H1 (cell line): ENCODE results near the gene NUMB. TPM values are rescaled to one million over a fixed set of nuclear protein-coding genes. Genes with fewer than 3 reads are reported as not detected.

ENCODE experiments used
- CTCF ChIA-PET: fragments of 300-600 bp; sonication (Branson Sonifier 250); formaldehyde crosslinking; loops from one replicate; lab custom pipeline; 2021; ENCODE audit not compliant: partially characterized antibody; lab: Charles Lee
- POLR2A ChIA-PET: fragments of 300-600 bp; sonication (Branson Sonifier 250); formaldehyde crosslinking; loops from one replicate; lab custom pipeline; 2021; ENCODE audit warnings: inconsistent platforms; ENCODE audit not compliant: partially characterized antibody; lab: Charles Lee
- DNase-seq, 2 experiments: peaks; one replicate each; pipeline versions ENCODE4 v3.0.0 to v3.0.0-alpha.2; 2010 to 2022; ENCODE audit warnings: low spot score in 2 of 2, low read depth in 1 of 2, mixed read lengths in 1 of 2
- FAIRE-seq: peaks from 2 replicates; lab custom pipeline; 2011; peaks lifted over from hg19 to GRCh38; lab: Jason Lieb, UNC
- H2AFZ ChIP-seq: 2 replicates; pipeline ENCODE4 v1.8.1; 2012; ENCODE audit warnings: low read length, inconsistent platforms
- H2AK5ac ChIP-seq: 2 replicates; pipeline ENCODE4 v1.6.1; 2013; ENCODE audit warnings: low read depth, low read length
- H2BK120ac ChIP-seq: replicated peaks from 2 replicates; pipeline ENCODE3; 2013; ENCODE audit warnings: low read depth, low read length, inconsistent platforms
- H2BK12ac ChIP-seq: 2 replicates; pipeline ENCODE4 v1.6.1; 2013; ENCODE audit warnings: low read depth, low read length
- H2BK15ac ChIP-seq: 2 replicates; pipeline ENCODE4 v1.6.1; 2013; ENCODE audit warnings: low read length
- H2BK20ac ChIP-seq: 2 replicates; pipeline ENCODE4 v1.6.1; 2013; ENCODE audit warnings: low read length
- H2BK5ac ChIP-seq: 2 replicates; pipeline ENCODE4 v1.6.1; 2013; ENCODE audit warnings: low read depth, low read length
- H3K14ac ChIP-seq: 2 replicates; pipeline ENCODE4 v1.6.1; 2013; ENCODE audit warnings: inconsistent platforms; ENCODE audit not compliant: insufficient read length
- H3K18ac ChIP-seq: 2 replicates; pipeline ENCODE4 v1.6.1; 2013; ENCODE audit warnings: low read length; ENCODE audit errors: extremely low read depth
- H3K23ac ChIP-seq: 2 replicates; pipeline ENCODE4 v1.6.1; 2013; ENCODE audit warnings: inconsistent platforms; ENCODE audit not compliant: insufficient read length
- H3K23me2 ChIP-seq: 2 replicates; pipeline ENCODE4 v1.6.1; 2013; ENCODE audit warnings: low read depth, low read length
- H3K27ac ChIP-seq: 2 replicates; pipeline ENCODE4 v1.6.1; 2011; ENCODE audit warnings: low read depth, low read length, inconsistent platforms
- H3K27me3 ChIP-seq, 4 experiments: replicated peaks in 1 of 4; 1 replicate in 1 of 4; 2 replicates in 3 of 4; pipeline versions ENCODE4 v1.6.1 to v1.8.1; 2011 to 2013; ENCODE audit warnings: low read length in 3 of 4, mild to moderate bottlenecking in 3 of 4, inconsistent platforms in 2 of 4, mixed read lengths in 2 of 4, moderate library complexity in 1 of 4; ENCODE audit not compliant: control insufficient read depth in 3 of 4, insufficient read depth in 3 of 4; ENCODE audit errors: extremely low read depth in 1 of 4
- H3K36me3 ChIP-seq, 4 experiments: 2 replicates each; pipeline versions ENCODE4 v1.6.1 to v1.8.1; 2011 to 2013; ENCODE audit warnings: mild to moderate bottlenecking in 4 of 4, low read length in 3 of 4, moderate library complexity in 2 of 4, control low read depth in 1 of 4, inconsistent platforms in 1 of 4; ENCODE audit not compliant: insufficient read depth in 4 of 4, control insufficient read depth in 2 of 4
- H3K4ac ChIP-seq: replicated peaks from 2 replicates; pipeline ENCODE3; 2013; ENCODE audit warnings: low read length, low read depth, mixed read lengths, inconsistent platforms; ENCODE audit not compliant: insufficient read length
- H3K4me1 ChIP-seq, 4 experiments: replicated peaks in 1 of 4; 1 replicate in 1 of 4; 2 replicates in 3 of 4; pipeline versions ENCODE4 v1.6.1 to v1.8.1; 2011 to 2013; ENCODE audit warnings: low read length in 3 of 4, inconsistent platforms in 2 of 4, mixed read lengths in 1 of 4; ENCODE audit not compliant: insufficient read depth in 4 of 4, control insufficient read depth in 3 of 4
- H3K4me2 ChIP-seq, 2 experiments: 2 replicates each; pipeline versions ENCODE4 v1.6.1 to v1.8.1; 2011 to 2013; ENCODE audit warnings: low read depth in 2 of 2, low read length in 2 of 2, control low read depth in 1 of 2, inconsistent platforms in 1 of 2, mild to moderate bottlenecking in 1 of 2; ENCODE audit not compliant: insufficient read depth in 1 of 2
- H3K4me3 ChIP-seq, 4 experiments: fragments of 200-600, 300-600 bp in 1 of 4; sonication (generic), shearing (Covaris generic), sonication (Bioruptor Twin) in 1 of 4; 2 replicates each; pipeline versions ENCODE4 v1.5.1 to v1.8.1; 2011 to 2016; ENCODE audit warnings: low read length in 4 of 4, low read depth in 3 of 4, control low read depth in 2 of 4, inconsistent platforms in 2 of 4, mild to moderate bottlenecking in 2 of 4, mixed read lengths in 1 of 4, moderate library complexity in 1 of 4; ENCODE audit not compliant: insufficient read depth in 2 of 4; ENCODE audit errors: extremely low read depth in 1 of 4
- H3K56ac ChIP-seq: replicated peaks from 2 replicates; pipeline ENCODE3; 2013; ENCODE audit warnings: low read depth, mild to moderate bottlenecking, mixed read lengths, low read length, inconsistent platforms; ENCODE audit not compliant: insufficient read length
- H3K79me1 ChIP-seq: 2 replicates; pipeline ENCODE4 v1.6.1; 2013; ENCODE audit warnings: low read depth, low read length, control low read depth
- H3K79me2 ChIP-seq, 2 experiments: 2 replicates each; pipeline versions ENCODE4 v1.6.1 to v1.8.1; 2012 to 2013; ENCODE audit warnings: low read length in 2 of 2, mild to moderate bottlenecking in 2 of 2, inconsistent platforms in 1 of 2; ENCODE audit not compliant: insufficient read depth in 2 of 2, control insufficient read depth in 1 of 2
- H3K9ac ChIP-seq, 4 experiments: replicated peaks in 1 of 4; 1 replicate in 1 of 4; 2 replicates in 3 of 4; pipeline versions ENCODE4 v1.6.1 to v1.8.1; 2011 to 2013; ENCODE audit warnings: low read depth in 3 of 4, low read length in 3 of 4, control low read depth in 2 of 4, mild to moderate bottlenecking in 2 of 4, moderate library complexity in 2 of 4, inconsistent platforms in 1 of 4; ENCODE audit errors: extremely low read depth in 1 of 4
- H3K9me3 ChIP-seq, 2 experiments: 2 replicates each; pipeline versions ENCODE4 v1.6.1 to v1.8.1; 2012 to 2013; ENCODE audit warnings: mild to moderate bottlenecking in 2 of 2, moderate library complexity in 2 of 2, control low read depth in 1 of 2, inconsistent platforms in 1 of 2, low read depth in 1 of 2, low read length in 1 of 2, mixed read lengths in 1 of 2; ENCODE audit not compliant: insufficient read depth in 2 of 2
- H4K20me1 ChIP-seq, 2 experiments: replicated peaks in 1 of 2; 2 replicates each; pipeline versions ENCODE3 to v1.8.1; 2011 to 2013; ENCODE audit warnings: inconsistent platforms in 2 of 2, low read length in 2 of 2, mild to moderate bottlenecking in 1 of 2; ENCODE audit not compliant: insufficient read depth in 2 of 2, control insufficient read depth in 1 of 2
- H4K5ac ChIP-seq: 2 replicates; pipeline ENCODE4 v1.6.1; 2013; ENCODE audit warnings: low read length, low read depth, mixed read lengths, inconsistent platforms; ENCODE audit not compliant: insufficient read length
- H4K8ac ChIP-seq: 2 replicates; pipeline ENCODE4 v1.8.0; 2013; ENCODE audit warnings: mild to moderate bottlenecking, moderate library complexity, low read length, inconsistent platforms; ENCODE audit not compliant: insufficient read depth; ENCODE audit errors: extremely low read depth
- H4K91ac ChIP-seq: replicated peaks from 2 replicates; pipeline ENCODE3; 2013; ENCODE audit warnings: low read length, mixed read lengths, inconsistent platforms; ENCODE audit not compliant: insufficient read length
- BCL11A ChIP-seq, 2 experiments: IDR thresholded peaks; one replicate each; pipeline ENCODE4 v1.6.1; 2011; ENCODE audit warnings: low read depth in 2 of 2, low read length in 2 of 2, mild to moderate bottlenecking in 2 of 2
- CBX8 ChIP-seq: fragments of 300-800, 300-1000 bp; sonication (generic); IDR thresholded peaks from 2 replicates; pipeline ENCODE4 v1.7.1; 2016; ENCODE audit warnings: low read depth, low read length, borderline replicate concordance
- HDAC2 ChIP-seq, 2 experiments: fragments of 300-600 bp in 1 of 2; sonication (generic) in 1 of 2; IDR thresholded peaks; 2 replicates each; pipeline ENCODE4 v1.6.1; 2011 to 2012; ENCODE audit warnings: low read depth in 2 of 2, low read length in 2 of 2, mild to moderate bottlenecking in 2 of 2, moderate library complexity in 2 of 2, borderline replicate concordance in 1 of 2, inconsistent platforms in 1 of 2
- JUN ChIP-seq: IDR thresholded peaks from 2 replicates; pipeline ENCODE4 v1.6.1; 2011; ENCODE audit warnings: low read depth, mild to moderate bottlenecking, improper control_type of control experiment, low read length
- KDM5A ChIP-seq: fragments of 200-600 bp; IDR thresholded peaks from 2 replicates; pipeline ENCODE4 v1.7.1; 2012; ENCODE audit warnings: mild to moderate bottlenecking, low read length, inconsistent platforms, mixed read lengths
- RFX5 ChIP-seq: IDR thresholded peaks from 2 replicates; pipeline ENCODE4 v1.6.1; 2011; ENCODE audit warnings: low read depth, low read length, improper control_type of control experiment, borderline replicate concordance
- SIRT6 ChIP-seq: IDR thresholded peaks from one replicate; pipeline ENCODE4 v1.7.1; 2012; ENCODE audit warnings: low read length, inconsistent platforms
- YY1 ChIP-seq: IDR thresholded peaks from 2 replicates; pipeline ENCODE4 v1.6.1; 2011; ENCODE audit warnings: low read depth, mild to moderate bottlenecking, low read length
- WGBS, 2 experiments: shearing (Covaris generic) in 1 of 2; methylation state at CpG; one replicate each; pipeline versions ENCODE4 v1.1.6 to v1.1.7; 2013 to 2015; ENCODE audit warnings: low lambda C conversion rate in 2 of 2, mixed read lengths in 2 of 2, inconsistent platforms in 1 of 2, low coverage in 1 of 2, missing lambda C conversion rate in 1 of 2; ENCODE audit not compliant: insufficient replicate concordance in 2 of 2, insufficient coverage in 1 of 2, insufficient read length in 1 of 2; ENCODE audit errors: extremely low coverage in 1 of 2, missing lambda C conversion rate in 1 of 2; 5-methylcytosine and 5-hydroxymethylcytosine counted together
- polyA plus RNA-seq, 7 experiments: library from polyadenylated mRNA; depleted of rRNA in 3 of 7; stranded (reverse) in 5 of 7; unstranded in 2 of 7; fragments of >200 nt in 5 of 7; fragments of 200-250 nt in 2 of 7; gene quantifications; 1 replicate in 5 of 7; 2 replicates in 1 of 7; 4 replicates in 1 of 7; pipeline versions ENCODE4 v1.2.1 to v1.2.3, GENCODE V29; 2011 to 2013; ENCODE audit warnings: missing spikeins in 2 of 7, mixed read lengths in 2 of 7
- total RNA-seq: library from RNA; stranded (reverse); fragmentation: NEBNext Ultra II Directional; extraction: Animal tissue kit (Norgen Biotek cat#: 25700); gene quantifications from 2 replicates; pipeline ENCODE4 v1.2.1, GENCODE V29; 2021
- TF ChIP-seq, protein P1 (sequence below): IDR thresholded peaks from 2 replicates; pipeline ENCODE4 v1.6.1; 2011; ENCODE audit warnings: low read length, improper control_type of control experiment

NUMB gene
- total and polyA plus RNA-seq, 2 of the 8 experiments (the other 6 are each of a cell fraction or from before 2014, with no cell fraction given): 54.3 to 78.1 TPM

DNA sequence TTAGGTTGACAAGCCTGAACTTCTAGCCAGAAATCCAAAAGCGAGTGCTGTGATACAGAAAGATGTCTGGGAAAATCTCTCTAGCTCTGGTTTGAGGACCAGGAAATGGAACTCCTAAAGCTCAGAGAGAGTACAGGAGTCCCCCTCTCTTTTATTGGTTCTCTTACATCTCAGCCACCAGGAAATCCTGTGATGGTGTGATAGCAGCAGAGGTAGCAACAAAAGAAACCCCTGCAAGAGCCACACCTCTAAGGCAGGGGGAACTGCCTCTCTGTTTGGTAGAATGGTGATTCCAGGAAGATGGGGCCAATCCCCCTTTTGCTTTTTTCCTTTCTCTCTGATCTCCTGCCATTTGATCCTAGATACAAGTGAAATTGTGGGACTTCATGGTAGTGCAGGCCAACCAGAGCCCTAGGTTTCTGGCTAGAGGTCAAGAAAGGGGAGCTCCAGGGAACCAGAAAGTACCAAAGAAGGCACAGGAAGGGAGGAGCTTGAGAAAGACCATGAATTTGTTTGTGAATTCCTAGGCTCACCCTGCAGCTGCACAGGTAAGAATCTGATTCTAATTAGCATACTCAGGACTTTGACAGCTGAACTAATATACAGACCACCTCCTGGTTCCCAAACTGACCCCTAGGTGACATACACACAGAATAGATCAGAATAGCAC is 132.6 kb downstream of the NUMB start:
- Histone ChIP-seq H3K79me2 (no peaks in the 10 kb centered on the region), H2BK5ac (no peak overlapping the region), H3K79me1 (no peaks in the 10 kb centered on the region; the same call in 1 of the 2 replicates), H3K27ac (no peak overlapping the region), H3K4me1 (peaks cover 0 to 4% (median 3%) of the 10 kb centered on the region in 4 experiments; a peak in 2 of 7 replicates), H2BK20ac (no peak overlapping the region), H3K14ac (no peak overlapping the region), H3K9me3 (no peaks in the 10 kb centered on the region), H3K4me3 (no peak overlapping the region), H2AK5ac (no peak overlapping the region), H4K8ac (no peak overlapping the region), H4K5ac (no peak overlapping the region), H3K36me3 (peaks cover 0 to 8% (median 0%) of the 10 kb centered on the region in 4 experiments; a peak in 1 of 8 replicates), H4K91ac (no peak overlapping the region), H2AFZ (no peak overlapping the region), H2BK120ac (no peak overlapping the region), H4K20me1 (no peaks in the 10 kb centered on the region), H3K4me2 (no peak overlapping the region), H3K56ac (no peak overlapping the region), H3K27me3 (no peaks in the 10 kb centered on the region), H3K4ac (no peak overlapping the region), H2BK12ac (no peak overlapping the region), H2BK15ac (no peak overlapping the region), H3K23me2 (no peaks in the 10 kb centered on the region), H3K18ac (no peak overlapping the region), H3K23ac (no peak overlapping the region), H3K9ac (peak overlapping the region in 1 of 4 experiments; percentile 11; a peak in 1 of 7 replicates)
- ChIA-PET CTCF (interaction anchor here (1.1 to 1.3 kb wide), 2 partner anchors 9 kb away, joined by 3 to 4 read pairs; no protein-coding TSS in a partner anchor), POLR2A (no interaction called here)
- no peak for TF ChIP-seq RFX5
- TF ChIP-seq YY1: no peak
- TF ChIP-seq BCL11A (IDR thresholded peaks at IDR 0.05; ENCODE audit: low read depth in 2 of 2, low read length in 2 of 2): no peak
- no peak for TF ChIP-seq CBX8
- no peak for TF ChIP-seq SIRT6
- TF ChIP-seq HDAC2 (IDR thresholded peaks at IDR 0.05; ENCODE audit: borderline replicate concordance in 1 of 2, low read depth in 2 of 2, low read length in 2 of 2): no peak
- TF ChIP-seq JUN: no peak
- TF ChIP-seq KDM5A: no peak
- TF ChIP-seq, protein P1, sequence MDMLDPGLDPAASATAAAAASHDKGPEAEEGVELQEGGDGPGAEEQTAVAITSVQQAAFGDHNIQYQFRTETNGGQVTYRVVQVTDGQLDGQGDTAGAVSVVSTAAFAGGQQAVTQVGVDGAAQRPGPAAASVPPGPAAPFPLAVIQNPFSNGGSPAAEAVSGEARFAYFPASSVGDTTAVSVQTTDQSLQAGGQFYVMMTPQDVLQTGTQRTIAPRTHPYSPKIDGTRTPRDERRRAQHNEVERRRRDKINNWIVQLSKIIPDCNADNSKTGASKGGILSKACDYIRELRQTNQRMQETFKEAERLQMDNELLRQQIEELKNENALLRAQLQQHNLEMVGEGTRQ: no peak
- 89% methylated on average over 1 of the region's 1 CpG; no CpG with 5 or more reads in 1 of the 2 experiments for WGBS, 2 experiments
- DNase-seq (no peak), FAIRE-seq (peak; percentile 19)
